Transverse colon (tissue), 4 donors: Measurements from ENCODE around the gene MCC. TPM values are rescaled to one million over a fixed set of nuclear protein-coding genes. Genes with fewer than 3 reads are reported as not detected.

ENCODE experiments used
- DNase-seq: peaks from one replicate; pipeline ENCODE4 v3.0.0-alpha.2; 2019
- H3K27ac ChIP-seq, 4 donors: fragments of 200-600 bp; sonication (generic); 2 replicates each; pipeline ENCODE4 v1.5.1; 2016 to 2018; ENCODE audit warnings: inconsistent platforms in 4 of 4
- H3K27me3 ChIP-seq: fragments of 200-600 bp; sonication (generic); 2 replicates; pipeline ENCODE4 v1.5.1; 2017; ENCODE audit warnings: inconsistent platforms
- H3K36me3 ChIP-seq, 4 donors: fragments of 200-600 bp; sonication (generic); 2 replicates each; pipeline ENCODE4 v1.5.1; 2017 to 2019; ENCODE audit warnings: inconsistent platforms in 4 of 4
- H3K4me1 ChIP-seq, 4 donors: fragments of 200-600 bp; sonication (generic); 2 replicates each; pipeline ENCODE4 v1.5.1; 2017 to 2020; ENCODE audit warnings: inconsistent platforms in 4 of 4
- H3K4me3 ChIP-seq, 4 donors: fragments of 200-600 bp; sonication (generic); 1 replicate in 1 of 4; 2 replicates in 3 of 4; pipeline versions ENCODE4 v1.5.1 to v1.6.1; 2017 to 2019; ENCODE audit warnings: inconsistent platforms in 4 of 4
- H3K9me3 ChIP-seq, 2 donors: fragments of 200-600 bp; sonication (generic); 2 replicates each; pipeline ENCODE4 v1.5.1; 2017 to 2019; ENCODE audit warnings: inconsistent platforms in 2 of 2
- EP300 ChIP-seq: sonication (generic); formaldehyde crosslinking; IDR thresholded peaks from one replicate; pipeline ENCODE4 v1.6.1; 2017; ENCODE audit warnings: antibody characterized with exemption, low read depth
- POLR2A ChIP-seq: fragments of 450-650 bp; IDR thresholded peaks from one replicate; pipeline ENCODE4 v1.6.1; 2016; ENCODE audit warnings: antibody characterized with exemption, mild to moderate bottlenecking, moderate library complexity
- POLR2AphosphoS5 ChIP-seq, 3 donors: sonication (generic); formaldehyde crosslinking; IDR thresholded peaks; one replicate each; pipeline ENCODE4 v1.6.1; 2016; ENCODE audit warnings: antibody characterized with exemption in 3 of 3
- WGBS, 2 donors: methylation state at CpG; one replicate each; pipeline ENCODE4 v1.1.5; 2018; ENCODE audit warnings: low coverage in 1 of 2; 5-methylcytosine and 5-hydroxymethylcytosine counted together
- in situ Hi-C, 4 donors: fragments of 200-750 bp; cut with MboI; loops; one replicate each; pipeline versions ENCODE4 v1.15.0 to v1.15.1; 2017; ENCODE audit warnings: low sequenced_read_pairs in 3 of 4, low pct_ligation_motif_present in 1 of 4, low pct_unique_long_range_greater_than_20kb in 1 of 4
- intact Hi-C: fragments of 100-400 bp; cut with DNase I; formaldehyde crosslinking; loops from one replicate; pipeline ENCODE4 v1.15.1; 2023; ENCODE audit warnings: low total_unique reads
- total RNA-seq, 4 donors: library from RNA; depleted of rRNA; stranded (reverse); fragments of >200 nt; gene quantifications; one replicate each; pipeline ENCODE4 v1.1.0, GENCODE V29; 2016
- TF ChIP-seq, protein P1 (sequence below), 5 experiments: fragments of 200-600 bp in 3 of 5; fragments of 450-650 bp in 2 of 5; sonication (generic) in 3 of 5; IDR thresholded peaks; 1 replicate in 2 of 5; 2 replicates in 3 of 5; pipeline ENCODE4 v1.5.1; 2016 to 2017; ENCODE audit warnings: antibody characterized with exemption in 5 of 5, inconsistent platforms in 3 of 5, mild to moderate bottlenecking in 2 of 5, moderate library complexity in 1 of 5

MCC gene
- total RNA-seq, 4 donors from 2014 or later: 2.6 to 28.4 (median 16.4) TPM

DNA sequence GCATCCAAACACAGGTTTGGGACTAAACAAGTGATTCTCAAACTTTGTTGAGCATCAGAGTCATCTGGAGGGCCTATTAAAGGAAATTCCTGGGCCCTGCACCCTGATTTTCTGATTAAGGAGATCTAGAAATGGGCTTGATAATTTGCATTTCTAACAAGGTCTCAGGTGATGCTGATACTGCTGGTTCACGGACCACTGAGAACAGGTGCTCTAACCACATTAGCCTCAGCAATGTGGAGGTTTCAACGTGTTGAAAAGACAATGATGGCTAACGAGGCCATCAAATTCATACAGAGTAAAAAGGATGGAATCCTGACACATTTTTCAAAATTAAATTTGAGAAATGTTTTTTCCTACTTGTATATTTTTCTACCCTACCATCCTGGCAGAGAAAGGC is 225.6 kb downstream of the MCC start:
- Histone ChIP-seq H3K9me3 (no peaks in the 10 kb centered on the region), H3K36me3 (no peaks in the 10 kb centered on the region), H3K27ac (no peak overlapping the region), H3K4me3 (no peak overlapping the region), H3K27me3 (no peaks in the 10 kb centered on the region), H3K4me1 (no peaks in the 10 kb centered on the region)
- intact Hi-C loops: no loop called here
- no peak for TF ChIP-seq POLR2A
- TF ChIP-seq POLR2AphosphoS5 (IDR thresholded peaks at IDR 0.05): no peak
- TF ChIP-seq, protein P1, sequence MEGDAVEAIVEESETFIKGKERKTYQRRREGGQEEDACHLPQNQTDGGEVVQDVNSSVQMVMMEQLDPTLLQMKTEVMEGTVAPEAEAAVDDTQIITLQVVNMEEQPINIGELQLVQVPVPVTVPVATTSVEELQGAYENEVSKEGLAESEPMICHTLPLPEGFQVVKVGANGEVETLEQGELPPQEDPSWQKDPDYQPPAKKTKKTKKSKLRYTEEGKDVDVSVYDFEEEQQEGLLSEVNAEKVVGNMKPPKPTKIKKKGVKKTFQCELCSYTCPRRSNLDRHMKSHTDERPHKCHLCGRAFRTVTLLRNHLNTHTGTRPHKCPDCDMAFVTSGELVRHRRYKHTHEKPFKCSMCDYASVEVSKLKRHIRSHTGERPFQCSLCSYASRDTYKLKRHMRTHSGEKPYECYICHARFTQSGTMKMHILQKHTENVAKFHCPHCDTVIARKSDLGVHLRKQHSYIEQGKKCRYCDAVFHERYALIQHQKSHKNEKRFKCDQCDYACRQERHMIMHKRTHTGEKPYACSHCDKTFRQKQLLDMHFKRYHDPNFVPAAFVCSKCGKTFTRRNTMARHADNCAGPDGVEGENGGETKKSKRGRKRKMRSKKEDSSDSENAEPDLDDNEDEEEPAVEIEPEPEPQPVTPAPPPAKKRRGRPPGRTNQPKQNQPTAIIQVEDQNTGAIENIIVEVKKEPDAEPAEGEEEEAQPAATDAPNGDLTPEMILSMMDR (IDR thresholded peaks at IDR 0.05): no peak
- TF ChIP-seq EP300: no peak
- 82 to 100% methylated on average over 2 to 3 of the region's 3 CpGs for WGBS, 2 donors
- no peak for DNase-seq
- in situ Hi-C loops: no loop called here

DNA sequence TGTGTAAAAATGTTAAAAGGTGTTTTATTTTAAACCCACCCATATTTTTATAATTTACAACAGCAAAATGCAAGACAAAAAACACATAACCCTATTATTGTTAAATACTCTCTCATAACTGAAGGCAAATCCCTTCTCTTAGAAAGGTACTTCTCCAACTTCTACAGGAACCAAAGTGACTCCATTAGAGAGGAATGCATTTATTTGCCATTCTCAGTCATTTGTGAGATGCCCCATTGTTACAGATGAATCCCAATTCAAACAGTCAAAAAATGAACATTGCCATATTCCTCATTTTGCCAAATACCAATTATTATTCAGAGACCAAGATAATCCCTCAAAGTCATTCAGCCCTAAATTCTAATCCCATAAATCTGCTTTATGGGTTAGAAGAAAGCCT is 229.2 kb downstream of the MCC start:
- Histone ChIP-seq H3K4me3 (no peak overlapping the region), H3K4me1 (no peaks in the 10 kb centered on the region), H3K36me3 (no peaks in the 10 kb centered on the region), H3K9me3 (no peaks in the 10 kb centered on the region), H3K27ac (no peak overlapping the region), H3K27me3 (no peaks in the 10 kb centered on the region)
- no peak for DNase-seq
- TF ChIP-seq POLR2A (no peak), POLR2AphosphoS5 (IDR thresholded peaks at IDR 0.05) (no peak), EP300 (no peak)
- TF ChIP-seq, protein P1 (IDR thresholded peaks at IDR 0.05): no peak
- intact Hi-C loops (no loop called here), in situ Hi-C loops (no loop called here)

DNA sequence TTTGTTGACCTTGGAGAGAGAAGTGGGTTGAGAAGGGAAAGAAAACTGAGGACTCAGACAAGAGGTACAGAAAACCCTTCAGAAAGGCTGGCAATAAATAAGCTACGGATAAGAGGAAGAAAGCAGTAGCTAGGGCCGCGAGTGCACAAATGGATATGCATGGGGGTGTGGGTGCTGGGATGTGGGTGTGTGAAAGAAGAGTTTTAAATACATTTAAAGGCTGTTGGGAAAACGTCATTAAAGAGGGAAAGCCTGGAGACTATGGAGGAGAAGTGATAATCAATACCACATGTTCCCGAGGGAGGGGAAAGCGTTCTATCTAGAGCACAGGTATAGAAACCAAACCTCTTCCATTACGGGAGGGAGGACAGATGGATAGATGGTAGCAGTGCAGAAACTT is 230.7 kb downstream of the MCC start:
- in situ Hi-C loops (no loop called here), intact Hi-C loops (no loop called here)
- no peaks in the 10 kb centered on the region for H3K9me3 ChIP-seq
- TF ChIP-seq, protein P1 (IDR thresholded peaks at IDR 0.05): no peak
- 89 to 92% methylated on average over 7 of the region's 7 CpGs for WGBS, 2 donors
- H3K4me3 ChIP-seq: no peak overlapping the region
- H3K4me1 ChIP-seq: no peaks in the 10 kb centered on the region
- H3K27ac ChIP-seq: no peak overlapping the region
- H3K27me3 ChIP-seq: no peaks in the 10 kb centered on the region
- H3K36me3 ChIP-seq: no peaks in the 10 kb centered on the region
- no peak for DNase-seq

DNA sequence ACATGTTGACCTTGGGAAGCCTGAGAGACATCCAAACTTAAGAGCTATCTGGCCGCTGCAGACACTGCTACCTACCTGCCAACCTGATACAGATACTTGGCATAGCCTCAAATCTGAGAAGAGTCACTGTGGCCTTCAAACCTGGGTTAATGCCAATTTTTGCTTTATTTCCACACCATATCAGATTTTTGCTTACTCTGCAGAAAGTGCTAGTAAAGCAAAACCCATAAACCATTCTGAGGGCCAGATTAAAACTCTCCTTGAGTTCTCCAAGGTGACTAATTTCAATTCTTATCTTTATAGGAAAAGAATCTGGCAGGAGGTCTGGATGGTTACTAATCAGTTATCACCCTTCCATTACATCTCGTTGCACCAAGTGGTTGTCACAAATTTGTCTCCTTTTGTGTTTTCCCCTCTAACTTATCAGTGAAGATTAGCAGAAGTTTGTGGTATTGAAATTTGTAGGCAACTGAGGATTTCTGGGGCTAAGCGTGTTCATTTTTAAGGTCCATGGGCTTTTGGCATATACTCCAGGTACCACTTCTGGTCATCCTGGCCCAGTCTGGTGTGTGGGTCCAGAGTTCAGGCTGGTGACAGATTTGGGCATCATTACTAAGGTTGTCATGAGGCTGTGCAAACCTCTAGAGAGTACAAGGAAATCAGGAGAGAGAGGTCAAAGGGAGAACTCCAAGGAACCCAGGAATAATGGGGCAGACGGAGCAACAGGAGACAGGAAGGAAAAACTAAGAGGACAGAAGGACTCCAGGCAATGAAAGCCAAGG is 231.4 kb downstream of the MCC start:
- Histone ChIP-seq H3K9me3 (no peaks in the 10 kb centered on the region), H3K27ac (no peak overlapping the region), H3K4me1 (no peaks in the 10 kb centered on the region), H3K27me3 (no peaks in the 10 kb centered on the region), H3K4me3 (no peak overlapping the region), H3K36me3 (no peaks in the 10 kb centered on the region)
- WGBS, 2 donors: 67 to 85% methylated on average over 1 to 4 of the region's 4 CpGs
- in situ Hi-C loops (no loop called here), intact Hi-C loops (no loop called here)
- TF ChIP-seq, protein P1 (IDR thresholded peaks at IDR 0.05): no peak
- no peak for TF ChIP-seq POLR2AphosphoS5 (IDR thresholded peaks at IDR 0.05)
- no peak for TF ChIP-seq EP300
- no peak for TF ChIP-seq POLR2A
- no peak for DNase-seq
